Activated effector memory CD4-positive, alpha-beta T cell treated with Interleukin-2 at 50 U/mL for 16 hours (primary cell): ENCODE measurements around the gene PEX14.
"Not testable (repeated sequence)": the region's sequence is repeated elsewhere in the genome, so short reads cannot be mapped to it uniquely, and the experiment has no call there.

Source experiments
- DNase-seq: peaks from one replicate; pipeline ENCODE4 v3.0.0-alpha.2; 2020

PEX14 gene

DNA sequence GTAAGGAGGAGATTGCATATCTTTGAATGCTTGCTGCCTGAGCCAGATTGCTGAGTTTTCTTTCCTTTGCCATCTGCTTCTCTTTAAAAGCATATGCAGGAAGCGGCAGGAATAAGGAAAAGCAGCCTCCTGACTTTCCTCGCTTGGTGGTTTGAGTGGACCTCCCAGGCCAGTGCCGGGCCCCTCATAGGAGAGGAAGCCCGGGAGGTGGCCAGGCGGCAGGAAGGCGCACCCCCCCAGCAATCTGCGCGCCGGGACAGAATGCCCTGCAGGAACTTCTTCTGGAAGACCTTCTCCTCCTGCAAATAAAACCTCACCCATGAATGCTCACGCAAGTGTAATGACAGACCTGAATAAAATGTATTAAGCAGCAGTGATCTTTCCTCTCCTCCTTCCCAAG lies 23.5 kb upstream of the PEX14 start:
- DNase-seq: no peak

DNA sequence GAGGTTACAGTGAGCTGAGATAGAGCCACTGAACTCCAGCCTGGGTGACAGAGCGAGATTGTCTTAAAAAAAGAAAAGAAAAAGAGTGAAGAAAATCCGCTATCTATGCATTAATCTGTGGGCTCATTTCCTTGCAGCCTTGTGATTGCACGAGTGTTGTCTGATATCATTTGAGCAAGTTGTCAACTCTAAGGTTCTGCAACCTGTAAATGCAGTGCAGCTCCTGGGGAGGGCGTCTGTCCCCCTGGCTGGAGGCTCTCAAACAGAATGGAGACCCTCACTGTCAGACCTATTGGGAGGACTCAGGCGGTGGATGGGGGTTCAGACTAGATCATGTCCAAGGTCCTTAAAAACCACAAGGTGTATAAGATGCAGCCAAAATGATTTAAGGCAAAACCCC lies 18.7 kb upstream of the PEX14 start:
- no peak for DNase-seq

- no peak for DNase-seq
Measured at GRCh38 chr1:10456661-10457060, 18.1 kb upstream of the PEX14 start.

GRCh38 chr1:10457462-10457861 lies 17.3 kb upstream of the PEX14 start:
- not testable (repeated sequence) for DNase-seq

GRCh38 chr1:10457875-10458274 lies 16.9 kb upstream of the PEX14 start:
- DNase-seq: no peak

DNA sequence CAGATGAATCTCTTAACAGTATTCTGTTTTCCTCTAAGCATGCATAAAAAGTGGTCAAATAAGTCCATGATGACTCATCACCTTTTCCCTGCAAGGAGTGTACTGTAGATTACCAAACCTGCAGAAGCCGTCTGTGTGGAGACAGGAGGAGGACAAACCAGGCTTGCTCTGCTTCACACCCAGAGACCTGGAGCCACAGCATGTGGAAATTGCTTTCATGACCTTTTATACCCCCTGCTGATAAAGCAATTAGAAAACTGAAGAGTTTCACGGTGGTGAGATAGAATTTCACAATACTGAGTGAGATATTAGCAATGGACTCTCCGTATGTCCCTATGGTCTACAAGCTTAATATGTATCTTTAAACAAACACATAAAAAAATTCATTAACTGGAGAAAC lies 15.6 kb upstream of the PEX14 start:
- DNase-seq: no peak

DNA sequence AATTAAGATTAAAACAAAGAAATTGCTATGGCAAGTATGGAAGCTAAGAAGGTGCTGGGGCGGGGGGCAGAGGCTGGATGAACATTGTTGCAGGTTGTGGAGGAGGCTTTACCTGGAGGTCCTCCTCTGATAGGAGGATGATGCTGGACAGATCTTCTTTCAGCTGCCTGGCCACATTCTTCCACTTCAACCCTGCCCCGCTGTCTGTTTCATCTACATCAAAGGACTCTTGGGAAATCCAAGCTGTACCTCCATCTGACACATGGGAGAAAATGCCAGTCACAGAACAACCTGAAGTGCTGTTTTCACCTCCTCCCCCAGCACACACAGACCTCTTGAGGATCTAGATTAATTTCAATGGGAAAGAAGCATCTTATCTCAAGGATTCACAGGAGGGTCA lies 7.7 kb upstream of the PEX14 start:
- DNase-seq: no peak

DNA sequence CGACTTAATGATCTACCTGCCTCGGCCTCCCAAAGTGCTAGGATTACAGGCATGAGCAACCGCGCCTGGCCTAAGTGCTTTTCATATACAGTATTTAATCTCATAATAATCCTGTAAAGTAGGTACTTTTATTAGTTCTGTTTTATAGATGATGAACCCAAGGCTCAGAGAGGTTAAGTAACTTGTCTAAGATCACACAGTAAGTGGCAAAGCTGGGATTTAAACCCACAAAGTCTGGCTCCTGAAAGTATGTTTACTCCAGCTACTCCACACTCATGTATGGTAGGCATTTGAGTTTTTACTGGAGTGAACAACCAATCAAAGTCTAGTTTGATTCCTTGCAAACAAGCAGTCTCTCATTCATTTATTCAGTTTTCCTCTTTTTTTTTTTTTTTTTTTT lies 4.7 kb upstream of the PEX14 start:
- DNase-seq: no peak

DNA sequence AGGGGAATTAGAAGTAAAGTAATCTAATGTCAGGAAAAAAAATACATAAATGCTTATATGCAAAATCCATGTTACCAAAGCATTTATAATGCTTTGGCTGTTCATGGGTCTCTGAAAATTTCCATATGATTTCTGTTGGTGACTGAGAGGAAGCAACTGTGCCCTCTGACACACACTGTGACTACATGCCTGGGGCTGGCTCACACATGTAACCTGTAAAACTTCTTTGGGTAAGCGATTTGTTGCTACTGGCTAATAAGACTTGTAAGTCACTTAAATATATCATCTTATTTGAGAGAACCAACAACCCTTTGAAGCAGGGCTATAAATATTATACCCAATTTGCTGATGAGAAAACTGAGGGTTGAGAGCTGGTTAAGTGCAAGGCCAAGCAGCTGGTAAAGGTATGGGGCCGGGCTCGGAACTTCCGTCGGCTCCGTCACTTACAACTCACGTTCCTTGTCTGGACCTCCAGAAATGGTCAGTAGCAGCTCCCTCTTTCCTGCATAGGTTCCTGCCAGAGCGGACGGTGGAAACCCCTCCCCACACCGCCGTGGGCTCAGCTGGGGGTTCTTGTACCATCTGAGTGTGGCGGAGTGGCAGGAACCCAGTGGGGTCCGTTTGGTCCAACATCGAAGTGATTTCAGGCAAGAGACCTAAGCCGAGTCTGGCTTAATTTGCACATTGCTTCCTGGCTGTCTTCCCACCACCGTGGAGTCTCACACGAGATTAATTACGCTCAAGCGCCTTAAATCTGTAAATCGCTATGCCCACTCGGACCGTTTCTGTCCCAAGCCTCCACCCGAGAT lies 3.1 kb upstream of the PEX14 start:
- no peak for DNase-seq

GRCh38 chr1:10472220-10473144 lies 2.3 kb upstream of the PEX14 start, which contains the start of gene DFFA:
Gene DFFA (minus strand): TSS chr1:10472529. CDS start chr1:10472458, 71 bp downstream.
- DNase-seq: peak; percentile 83

GRCh38 chr1:10473145-10473765 lies 1.5 kb upstream of the PEX14 start:
- DNase-seq: no peak

DNA sequence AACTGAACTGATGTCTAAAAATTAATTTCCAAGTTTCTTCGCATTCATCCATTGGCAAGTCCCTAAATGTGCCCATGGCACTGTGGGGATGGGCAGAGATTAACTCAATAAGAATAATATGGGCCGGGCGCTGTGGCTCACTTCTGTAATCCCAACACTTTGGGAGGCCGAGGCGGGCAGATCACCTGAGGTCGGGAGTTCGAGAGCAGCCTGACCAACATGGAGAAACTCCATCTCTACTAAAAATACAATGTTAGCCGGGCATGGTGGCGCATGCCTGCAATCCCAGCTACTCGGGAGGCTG lies 489 bp upstream of the PEX14 start:
- DNase-seq: not testable (repeated sequence)

GRCh38 chr1:10475510-10475909 lies 760 bp downstream of the PEX14 start:
- DNase-seq: no peak

DNA sequence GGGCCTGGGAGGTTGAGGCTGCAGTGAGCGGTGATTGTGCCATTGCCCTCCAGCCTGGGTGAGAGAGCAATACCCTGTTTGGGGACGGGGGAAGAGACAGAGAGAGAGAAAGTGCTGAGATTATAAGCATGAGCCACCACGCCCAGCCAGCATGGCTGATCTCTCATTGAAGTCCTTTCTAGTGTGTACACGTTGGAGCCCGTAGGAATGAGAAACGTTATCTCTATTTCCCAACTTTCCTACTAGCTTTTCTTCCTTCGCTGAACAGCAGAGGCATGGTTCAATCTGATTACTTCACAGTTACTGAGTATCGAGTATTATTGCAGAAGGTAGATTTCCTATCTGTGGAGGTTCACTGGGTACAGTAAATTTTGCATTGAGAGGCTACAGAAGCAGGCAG lies 4.5 kb downstream of the PEX14 start:
- no peak for DNase-seq

DNA sequence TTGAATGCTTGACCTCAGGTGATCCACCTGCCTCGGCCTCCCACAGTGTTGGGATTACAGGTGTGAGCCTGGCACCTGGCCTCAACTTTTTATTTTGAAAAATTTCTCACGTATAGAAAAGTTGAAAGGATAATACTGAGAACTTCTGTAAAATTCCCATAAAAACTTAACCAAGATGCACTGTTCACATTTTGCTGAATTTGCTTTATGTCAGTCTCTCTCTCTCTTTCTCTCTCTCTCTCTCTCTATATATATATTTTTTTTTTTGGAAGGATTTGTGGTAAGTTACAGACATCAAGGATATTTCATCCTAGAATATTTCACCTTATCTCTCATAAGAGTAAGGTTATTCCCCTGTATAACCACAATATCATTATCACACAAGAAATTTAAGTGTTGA lies 5.9 kb downstream of the PEX14 start:
- no peak for DNase-seq

- DNase-seq: no peak
Measured at GRCh38 chr1:10484521-10484920, 9.8 kb downstream of the PEX14 start.

DNA sequence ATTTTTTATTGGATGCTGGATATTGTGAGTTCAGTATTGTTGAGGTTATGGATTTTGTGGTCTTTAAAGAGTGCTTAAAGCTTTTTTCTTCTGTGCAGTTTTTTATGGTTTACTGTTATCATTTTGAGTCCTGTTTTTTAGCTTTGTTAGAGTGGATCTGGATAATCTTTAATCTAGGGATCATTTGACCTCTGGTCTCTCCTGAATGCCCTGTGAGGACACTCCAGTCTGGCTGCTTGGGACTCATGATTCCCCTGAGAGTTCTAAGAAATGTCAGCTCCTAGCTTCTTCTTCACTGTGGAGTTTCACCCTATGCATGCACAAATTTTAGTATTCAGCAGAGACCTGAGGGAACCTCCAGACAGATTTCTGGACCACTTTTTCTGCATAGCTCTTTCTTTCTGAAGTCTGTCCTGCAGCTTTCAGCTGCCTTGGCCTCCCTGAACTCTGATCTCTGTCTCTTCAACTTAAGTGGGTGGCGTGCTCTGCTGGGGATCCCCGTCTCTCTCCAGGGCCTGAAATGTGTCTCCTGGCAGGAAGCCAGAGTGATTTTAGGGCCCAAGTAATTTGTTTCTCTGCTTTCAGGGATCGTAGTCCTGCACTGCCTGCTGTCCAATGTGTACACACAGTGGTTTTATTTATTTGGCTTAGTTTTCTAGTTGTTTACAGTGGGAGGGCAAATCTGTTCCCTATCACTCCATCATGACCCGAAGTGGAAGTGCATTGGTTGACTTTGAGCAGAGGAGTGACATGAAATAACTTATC lies 14.7 kb downstream of the PEX14 start:
- DNase-seq: no peak

DNA sequence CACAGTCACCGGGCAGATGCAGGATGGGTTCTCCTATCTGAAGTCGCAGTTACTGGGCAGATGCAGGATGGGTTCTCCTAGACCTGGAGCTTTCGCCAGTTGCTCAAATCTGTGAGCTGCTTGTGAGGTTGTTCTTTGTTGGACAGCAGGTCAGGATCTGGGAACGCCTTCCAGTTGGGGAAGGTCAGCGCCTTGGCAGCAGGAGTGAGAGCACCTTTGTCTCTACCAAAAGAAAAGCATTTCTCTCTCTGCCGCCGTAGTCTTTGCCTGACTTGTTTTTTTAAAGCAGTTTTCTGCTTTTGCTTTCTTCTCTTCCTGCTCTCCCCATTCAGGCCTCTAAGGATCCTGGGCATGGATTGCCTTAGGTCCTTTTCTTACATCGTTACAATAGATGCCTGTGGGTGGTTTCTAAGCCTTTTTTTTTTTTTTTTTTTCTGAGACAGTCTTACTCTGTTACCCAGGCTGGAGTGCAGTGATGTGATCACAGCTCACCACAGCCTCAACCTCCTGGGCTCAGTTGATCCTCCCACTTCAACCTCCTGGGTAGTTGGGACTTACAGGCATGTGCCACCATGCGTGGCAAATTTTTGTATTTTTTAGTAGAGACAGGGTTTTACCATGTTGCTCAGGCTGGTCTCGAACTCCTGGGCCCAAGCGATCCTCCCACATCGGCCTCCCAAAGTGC lies 15.7 kb downstream of the PEX14 start:
- DNase-seq: no peak

DNA sequence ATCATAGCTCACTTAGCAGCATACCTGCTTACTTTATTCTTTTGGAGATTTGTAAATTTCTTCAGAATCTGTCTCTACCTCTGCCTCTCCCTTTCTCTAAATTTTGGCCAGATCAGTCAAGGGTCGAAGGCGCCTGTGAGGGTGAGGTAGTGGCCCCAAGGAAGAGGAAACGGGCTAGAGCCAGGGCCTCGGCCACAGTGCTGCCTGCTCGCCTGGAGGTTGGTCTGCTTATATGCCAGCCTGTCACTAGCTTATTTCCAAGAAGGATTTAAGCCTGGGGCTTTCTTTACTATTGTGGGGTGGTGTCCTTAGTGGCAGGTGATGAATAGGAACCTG lies 19.6 kb downstream of the PEX14 start:
- DNase-seq: no peak

- peak; percentile 67 for DNase-seq
Measured at GRCh38 chr1:10494754-10495474, 20.2 kb downstream of the PEX14 start.

GRCh38 chr1:10495475-10495817 lies 20.7 kb downstream of the PEX14 start:
- DNase-seq: no peak

DNA sequence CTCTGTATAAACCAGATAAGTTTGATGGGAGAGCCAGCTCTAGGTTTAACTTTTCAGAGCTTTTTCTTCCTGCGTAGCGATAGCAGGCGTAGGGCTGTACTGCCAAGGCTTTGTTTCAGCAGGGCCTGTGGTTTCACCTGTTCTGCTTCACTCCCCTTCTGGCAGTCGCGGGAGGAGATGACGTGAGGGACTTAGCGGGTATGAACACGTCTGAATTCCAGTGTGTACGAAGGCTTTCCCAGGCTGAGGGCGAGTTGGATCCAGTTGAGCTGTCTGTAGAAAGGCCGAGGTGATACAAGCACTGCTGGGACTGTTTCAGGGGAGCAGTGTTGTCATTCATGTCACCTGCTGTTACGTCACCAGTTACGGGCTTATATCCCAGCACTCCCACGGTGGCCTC lies 21.2 kb downstream of the PEX14 start:
- DNase-seq: no peak
